ENCODE measurements around the gene NR3C2.

GRCh38 chr4:148283665-148284064 lies 158.5 kb downstream of the NR3C2 start:
- TF ChIP-seq CTCF (conservative IDR thresholded peaks at IDR 0.05; ENCODE audit: low read depth, low read length) (no peak), MAZ (IDR thresholded peaks at IDR 0.05; ENCODE audit: borderline replicate concordance, low read depth, low read length) (no peak), BHLHE40 (IDR thresholded peaks at IDR 0.05; ENCODE audit: low read depth, low read length) (no peak), POLR2A (IDR thresholded peaks at IDR 0.05; ENCODE audit: low read depth, low read length) (no peak), CHD1 (IDR thresholded peaks at IDR 0.05; ENCODE audit: low read depth, low read length) (no peak), RAD21 (IDR thresholded peaks at IDR 0.05; ENCODE audit: low read length) (no peak), FOS (IDR thresholded peaks at IDR 0.05; ENCODE audit: low read depth, low read length) (no peak), RFX5 (IDR thresholded peaks at IDR 0.05; ENCODE audit: low read depth, low read length) (no peak), SMC3 (IDR thresholded peaks at IDR 0.05; ENCODE audit: low read depth, low read length) (no peak), ELK1 (IDR thresholded peaks at IDR 0.05; ENCODE audit: borderline replicate concordance, low read depth, low read length) (no peak), NFE2L2 (IDR thresholded peaks at IDR 0.05; ENCODE audit: low read depth, low read length) (no peak), MAFK (IDR thresholded peaks at IDR 0.05; ENCODE audit: low read depth, low read length) (no peak)

Data from IMR-90 (cell line).